BJ (cell line): ENCODE measurements around the gene LRMDA. TPM values are rescaled to one million over a fixed set of nuclear protein-coding genes. Genes with fewer than 3 reads are reported as not detected.

Experiments used
- CTCF ChIA-PET: fragments of 350-600 bp; formaldehyde crosslinking; extraction: SDS; loops from one replicate; lab custom pipeline; 2021; ENCODE audit warnings: antibody characterized with exemption, inconsistent platforms; lab: Yijun Ruan, JAX
- POLR2A ChIA-PET: fragments of 300-600 bp; sonication (Branson Sonifier 250); formaldehyde crosslinking; extraction: SDS; loops from one replicate; lab custom pipeline; 2021; ENCODE audit warnings: antibody characterized with exemption; lab: Charles Lee
- DNase-seq: peaks from one replicate; pipeline ENCODE4 v3.0.0-alpha.2; 2011; ENCODE audit warnings: low read depth
- H3K27me3 ChIP-seq: 2 replicates; pipeline ENCODE4 v1.6.0; 2011; ENCODE audit warnings: low read length; ENCODE audit not compliant: control insufficient read depth, insufficient read depth
- H3K36me3 ChIP-seq: 2 replicates; pipeline ENCODE4 v1.5.1; 2011; ENCODE audit warnings: low read length; ENCODE audit not compliant: control insufficient read depth, insufficient read depth
- H3K4me3 ChIP-seq: 2 replicates; pipeline ENCODE4 v1.5.1; 2011; ENCODE audit warnings: low read depth, mild to moderate bottlenecking, control low read depth, low read length
- polyA plus RNA-seq: library from polyadenylated mRNA; depleted of rRNA; stranded (reverse); fragments of >200 nt; gene quantifications from 2 replicates; pipeline ENCODE4 v1.2.3, GENCODE V29; 2011
- TF ChIP-seq, protein P1 (sequence below): IDR thresholded peaks from 2 replicates; pipeline ENCODE4 v1.5.1; 2011; ENCODE audit warnings: low read depth, mild to moderate bottlenecking, control low read depth, inconsistent platforms, low read length, moderate library complexity; ENCODE audit not compliant: insufficient read depth

LRMDA gene
- polyA plus RNA-seq, 1 experiment: not detected

DNA sequence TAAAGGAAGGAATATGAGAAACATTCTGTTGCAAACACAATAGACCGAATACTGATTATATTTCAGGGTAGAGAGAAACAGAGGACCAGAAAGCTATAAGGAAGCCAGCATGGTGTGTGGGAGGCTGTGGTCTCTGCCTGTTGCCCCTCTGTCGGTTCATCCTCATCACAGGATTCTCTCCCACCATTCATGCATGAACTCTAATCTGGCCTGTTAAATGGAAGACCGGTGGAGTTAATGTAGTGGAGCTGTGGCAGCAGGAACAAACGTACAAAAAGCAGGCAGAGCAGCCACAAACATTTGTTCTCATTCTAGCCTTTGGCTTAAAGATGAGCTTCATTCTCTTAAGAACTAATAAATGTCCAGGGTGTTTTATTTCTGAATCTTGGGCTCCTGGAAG lies 902.4 kb downstream of the LRMDA start:
- CTCF ChIA-PET: interaction anchor here (1.3 to 1.9 kb wide), 2 partner anchors 9 to 15 kb away, joined by 3 to 5 read pairs; no protein-coding TSS in a partner anchor

DNA sequence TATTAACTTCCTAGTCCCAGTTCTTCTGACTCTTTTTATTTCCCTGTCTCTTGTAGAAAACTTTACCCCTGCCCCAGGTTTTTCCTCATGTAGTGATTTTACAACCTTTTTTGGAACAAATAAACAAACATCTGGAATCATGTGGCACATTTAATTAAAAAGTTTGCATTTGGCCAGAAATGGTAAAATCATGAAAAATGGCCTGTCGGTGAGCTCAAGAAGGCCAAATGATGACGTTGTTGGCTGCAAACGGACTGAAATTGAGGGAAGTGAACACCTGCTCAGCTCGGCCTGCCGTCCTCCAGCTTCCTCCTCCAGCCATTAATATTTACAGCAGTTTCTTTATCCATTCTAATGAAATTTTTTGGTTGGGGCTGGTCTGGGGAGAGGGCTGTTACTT lies 902.8 kb downstream of the LRMDA start:
- ChIA-PET POLR2A (no interaction called here), CTCF (interaction anchor here (1.3 to 1.9 kb wide), 2 partner anchors 10 to 16 kb away, joined by 3 to 5 read pairs; no protein-coding TSS in a partner anchor)
- TF ChIP-seq, protein P1, sequence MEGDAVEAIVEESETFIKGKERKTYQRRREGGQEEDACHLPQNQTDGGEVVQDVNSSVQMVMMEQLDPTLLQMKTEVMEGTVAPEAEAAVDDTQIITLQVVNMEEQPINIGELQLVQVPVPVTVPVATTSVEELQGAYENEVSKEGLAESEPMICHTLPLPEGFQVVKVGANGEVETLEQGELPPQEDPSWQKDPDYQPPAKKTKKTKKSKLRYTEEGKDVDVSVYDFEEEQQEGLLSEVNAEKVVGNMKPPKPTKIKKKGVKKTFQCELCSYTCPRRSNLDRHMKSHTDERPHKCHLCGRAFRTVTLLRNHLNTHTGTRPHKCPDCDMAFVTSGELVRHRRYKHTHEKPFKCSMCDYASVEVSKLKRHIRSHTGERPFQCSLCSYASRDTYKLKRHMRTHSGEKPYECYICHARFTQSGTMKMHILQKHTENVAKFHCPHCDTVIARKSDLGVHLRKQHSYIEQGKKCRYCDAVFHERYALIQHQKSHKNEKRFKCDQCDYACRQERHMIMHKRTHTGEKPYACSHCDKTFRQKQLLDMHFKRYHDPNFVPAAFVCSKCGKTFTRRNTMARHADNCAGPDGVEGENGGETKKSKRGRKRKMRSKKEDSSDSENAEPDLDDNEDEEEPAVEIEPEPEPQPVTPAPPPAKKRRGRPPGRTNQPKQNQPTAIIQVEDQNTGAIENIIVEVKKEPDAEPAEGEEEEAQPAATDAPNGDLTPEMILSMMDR: no peak
- no peak overlapping the region for H3K4me3 ChIP-seq
- no peaks in the 10 kb centered on the region for H3K27me3 ChIP-seq
- H3K36me3 ChIP-seq: no peaks in the 10 kb centered on the region
- DNase-seq: no peak

More for the DNA sequence above, 902.4 kb downstream of the LRMDA start:
- Histone ChIP-seq H3K36me3 (no peaks in the 10 kb centered on the region), H3K27me3 (no peaks in the 10 kb centered on the region), H3K4me3 (no peak overlapping the region)
- POLR2A ChIA-PET: no interaction called here
- DNase-seq: no peak
- TF ChIP-seq, protein P1: no peak

DNA sequence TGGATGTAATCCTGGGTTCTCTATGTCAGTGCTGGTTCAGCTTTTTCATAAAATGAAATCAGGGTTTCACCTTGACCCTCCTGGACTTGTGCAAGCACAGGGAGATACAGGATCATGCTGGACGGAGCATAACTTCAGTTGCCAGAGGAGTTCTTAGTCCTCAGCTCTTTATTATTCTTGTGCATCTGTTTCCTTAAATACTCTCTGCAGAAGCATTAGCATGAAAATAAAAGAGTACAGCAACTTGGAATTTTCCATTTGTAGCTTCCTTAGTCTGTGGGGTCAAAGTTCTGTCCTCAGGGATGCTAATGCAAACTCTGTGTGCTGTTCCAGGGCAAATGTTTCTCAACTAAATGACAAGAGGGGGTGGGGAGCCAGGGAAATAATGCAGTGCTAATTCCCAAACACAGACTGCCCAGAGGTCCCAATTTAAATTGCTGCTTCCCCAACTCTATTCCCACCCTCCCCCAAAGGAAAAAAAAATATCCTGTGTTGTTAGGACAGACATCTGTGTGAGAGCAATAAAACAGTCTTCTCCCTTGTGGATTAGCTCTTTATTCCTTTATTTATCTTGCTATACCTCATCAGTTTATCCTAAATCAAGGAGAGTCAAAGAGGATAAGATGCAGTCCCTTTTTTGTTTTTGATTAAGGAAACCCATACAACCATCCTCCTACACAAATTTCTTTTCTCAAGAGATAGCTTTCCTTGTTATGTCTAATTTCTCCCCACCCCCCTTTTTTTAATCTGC lies 905.0 kb downstream of the LRMDA start:
- ChIA-PET POLR2A (no interaction called here), CTCF (interaction anchor here (0.6 to 2.5 kb wide), 3 partner anchors 14 to 57 kb away, joined by 3 to 6 read pairs (median 3); no protein-coding TSS in a partner anchor)
- no peaks in the 10 kb centered on the region for H3K27me3 ChIP-seq
- H3K4me3 ChIP-seq: no peak overlapping the region
- H3K36me3 ChIP-seq: no peaks in the 10 kb centered on the region
- TF ChIP-seq, protein P1: no peak
- DNase-seq: no peak

DNA sequence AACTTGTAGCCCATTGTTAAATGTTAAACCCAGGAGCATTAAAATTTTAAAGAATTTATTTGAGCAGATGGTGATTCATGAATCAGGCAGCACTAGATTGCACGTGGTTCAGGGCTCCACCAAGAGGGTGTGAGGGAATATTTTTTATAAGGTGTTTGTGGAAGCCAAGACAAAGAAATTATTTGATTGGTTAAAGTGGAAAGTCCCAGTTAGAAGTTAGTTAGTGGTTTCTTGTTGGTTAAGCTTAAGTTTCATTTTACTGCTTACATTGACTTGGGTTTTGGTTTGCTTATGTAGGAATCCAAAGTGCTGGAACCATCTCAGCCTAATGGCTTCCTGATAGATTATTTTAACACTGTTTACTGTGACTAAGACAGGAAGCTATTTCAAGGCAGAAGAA lies 906.2 kb downstream of the LRMDA start:
- CTCF ChIA-PET: interaction anchor here (1.0 to 2.5 kb wide), 4 partner anchors 12 to 212 kb away, joined by 3 to 6 read pairs (median 4); no protein-coding TSS in a partner anchor
- H3K36me3 ChIP-seq: no peaks in the 10 kb centered on the region

DNA sequence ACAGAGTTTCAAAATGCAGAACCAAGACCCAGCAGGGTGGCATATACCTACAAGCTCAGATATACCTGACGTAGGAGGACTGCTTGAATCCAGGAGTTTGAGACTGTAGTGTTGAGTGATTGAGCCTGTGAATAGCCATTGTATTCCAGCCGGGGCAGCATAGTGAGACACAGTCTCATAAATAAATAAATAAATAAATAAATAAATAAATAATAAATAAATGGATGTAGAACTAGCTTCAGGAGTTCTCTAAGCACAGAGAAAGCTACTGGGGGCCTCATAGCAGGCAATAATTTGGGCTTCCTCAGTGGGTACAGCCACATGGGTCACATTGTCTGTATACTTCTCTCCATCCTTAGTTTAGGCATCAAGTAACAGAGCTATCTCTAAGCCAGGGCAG lies 906.8 kb downstream of the LRMDA start:
- DNase-seq: no peak
- no peaks in the 10 kb centered on the region for H3K27me3 ChIP-seq
- TF ChIP-seq, protein P1: no peak
- no peak overlapping the region for H3K4me3 ChIP-seq
- ChIA-PET CTCF (interaction anchor here (1.0 to 2.5 kb wide), 4 partner anchors 12 to 211 kb away, joined by 3 to 6 read pairs (median 4); no protein-coding TSS in a partner anchor), POLR2A (no interaction called here)
- no peaks in the 10 kb centered on the region for H3K36me3 ChIP-seq

More for the DNA sequence above, 906.2 kb downstream of the LRMDA start:
- TF ChIP-seq, protein P1: no peak
- no peaks in the 10 kb centered on the region for H3K27me3 ChIP-seq
- peak; percentile 53 for DNase-seq
- POLR2A ChIA-PET: interaction anchor here (0.6 kb wide), 1 partner anchor 177 kb away, joined by 3 read pairs; no protein-coding TSS in a partner anchor
- H3K4me3 ChIP-seq: no peak overlapping the region
